Hepatocyte (in vitro differentiated cells): ENCODE results near the gene BORCS8.

ENCODE experiments used
- EZH2 ChIP-seq: fragments of 200-600 bp; sonication (generic); IDR thresholded peaks from 2 replicates; pipeline ENCODE4 v1.6.1; 2016; ENCODE audit warnings: antibody characterized with exemption, mild to moderate bottlenecking, borderline replicate concordance
- EZH2phosphoT487 ChIP-seq: fragments of 200-600 bp; sonication (generic); IDR thresholded peaks from one replicate; pipeline ENCODE4 v1.6.1; 2018; ENCODE audit warnings: antibody characterized with exemption, mild to moderate bottlenecking, low read depth, moderate library complexity; ENCODE audit not compliant: unreplicated experiment, severe bottlenecking
- TF ChIP-seq, protein P1 (sequence below): fragments of 200-600 bp; sonication (generic); IDR thresholded peaks from 2 replicates; pipeline ENCODE4 v1.5.1; 2016; ENCODE audit warnings: antibody characterized with exemption, mild to moderate bottlenecking; ENCODE audit not compliant: poor library complexity

DNA sequence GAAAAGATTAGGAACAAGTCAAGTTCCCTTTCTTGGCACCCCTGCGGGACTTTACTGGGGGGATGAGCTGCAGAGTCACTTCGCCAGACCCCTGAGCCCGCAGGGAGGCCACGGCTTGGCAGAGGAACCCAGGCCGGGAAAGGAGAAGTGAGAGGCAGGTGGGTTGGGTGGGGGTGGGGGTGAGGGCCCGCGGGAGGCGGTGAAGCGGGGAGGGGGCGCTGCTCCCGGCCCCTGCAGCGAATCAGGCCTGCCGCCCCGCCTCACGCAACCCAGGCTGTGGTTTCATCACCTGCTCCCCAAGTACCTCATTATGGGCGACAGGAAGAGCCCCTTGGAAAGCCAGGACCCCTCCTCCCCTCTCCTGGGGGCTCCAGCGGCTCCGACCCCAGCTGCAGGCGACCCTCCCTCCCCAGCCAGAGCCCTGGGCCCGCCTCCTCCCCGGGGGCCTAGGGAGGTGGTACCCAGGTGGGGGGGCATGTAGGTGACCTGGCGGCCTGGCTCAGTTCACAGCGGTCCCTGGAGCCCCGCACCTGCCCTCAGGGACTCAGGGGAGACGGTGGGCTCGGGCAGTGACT, 31.4 kb downstream of the BORCS8 start:
- TF ChIP-seq EZH2 (no peak), EZH2phosphoT487 (no peak)
- TF ChIP-seq, protein P1, sequence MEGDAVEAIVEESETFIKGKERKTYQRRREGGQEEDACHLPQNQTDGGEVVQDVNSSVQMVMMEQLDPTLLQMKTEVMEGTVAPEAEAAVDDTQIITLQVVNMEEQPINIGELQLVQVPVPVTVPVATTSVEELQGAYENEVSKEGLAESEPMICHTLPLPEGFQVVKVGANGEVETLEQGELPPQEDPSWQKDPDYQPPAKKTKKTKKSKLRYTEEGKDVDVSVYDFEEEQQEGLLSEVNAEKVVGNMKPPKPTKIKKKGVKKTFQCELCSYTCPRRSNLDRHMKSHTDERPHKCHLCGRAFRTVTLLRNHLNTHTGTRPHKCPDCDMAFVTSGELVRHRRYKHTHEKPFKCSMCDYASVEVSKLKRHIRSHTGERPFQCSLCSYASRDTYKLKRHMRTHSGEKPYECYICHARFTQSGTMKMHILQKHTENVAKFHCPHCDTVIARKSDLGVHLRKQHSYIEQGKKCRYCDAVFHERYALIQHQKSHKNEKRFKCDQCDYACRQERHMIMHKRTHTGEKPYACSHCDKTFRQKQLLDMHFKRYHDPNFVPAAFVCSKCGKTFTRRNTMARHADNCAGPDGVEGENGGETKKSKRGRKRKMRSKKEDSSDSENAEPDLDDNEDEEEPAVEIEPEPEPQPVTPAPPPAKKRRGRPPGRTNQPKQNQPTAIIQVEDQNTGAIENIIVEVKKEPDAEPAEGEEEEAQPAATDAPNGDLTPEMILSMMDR = no peak
